GM19099 (cell line): ENCODE measurements around the gene FAM3C.

Experiments used
- POLR2A ChIP-seq: IDR thresholded peaks from 3 replicates; pipeline ENCODE4 v1.6.1; 2011; ENCODE audit warnings: low read depth; ENCODE audit not compliant: insufficient read length; ENCODE audit errors: extremely low read depth

Gene FAM3C

GRCh38 chr7:121301446-121302213 is 94.5 kb downstream of the FAM3C start:
- TF ChIP-seq POLR2A: no peak

- TF ChIP-seq POLR2A: no peak
These were observed 95.3 kb downstream of the FAM3C start for GRCh38 chr7:121300685-121301420.
